ENCODE measurements around the gene HNMT.

The HNMT gene

DNA sequence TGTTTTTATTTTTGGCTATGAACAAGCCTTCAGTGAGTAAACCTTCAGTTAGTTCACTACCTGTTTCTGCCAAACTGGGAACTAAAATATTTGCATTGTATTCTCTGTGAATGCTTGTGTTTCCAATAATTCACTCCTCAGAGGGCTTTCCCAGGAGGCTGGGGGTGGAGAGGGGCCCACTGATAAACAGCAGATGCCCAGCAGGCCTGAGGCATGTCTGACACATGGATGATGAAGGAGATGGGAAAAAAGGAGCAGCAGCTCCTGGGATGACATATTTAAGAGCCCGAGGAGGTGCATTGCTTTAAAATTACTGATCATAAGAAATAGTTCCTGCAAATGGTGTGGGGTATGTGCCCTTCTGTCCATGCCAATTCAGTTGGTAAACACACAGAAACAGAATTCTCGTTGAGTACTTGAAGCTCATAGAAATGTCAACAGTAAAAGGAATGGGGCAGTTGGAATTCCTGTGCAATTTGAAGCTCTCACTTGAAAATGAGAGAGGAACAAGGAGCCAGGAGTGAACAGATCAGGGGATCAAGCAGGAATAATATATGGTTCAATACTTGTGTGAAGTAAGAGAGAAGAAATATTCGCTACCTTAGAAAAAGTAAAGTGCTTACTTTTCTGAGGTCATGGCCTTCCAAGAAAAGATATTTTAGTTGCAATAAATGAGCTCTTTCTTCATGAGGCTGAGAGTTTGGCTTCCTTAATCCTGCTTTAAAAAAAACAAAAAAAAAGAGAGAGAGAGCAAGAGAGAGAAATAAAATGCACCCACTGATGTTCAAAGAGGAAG is 22.0 kb upstream of the HNMT start:
- no peaks in the 10 kb centered on the region for H3K27me3 ChIP-seq (ENCODE audit: insufficient read depth, low read length, poor library complexity)
- H3K9me3 ChIP-seq (ENCODE audit: insufficient read depth, low read length, severe bottlenecking) = no peaks in the 10 kb centered on the region
- no peaks in the 10 kb centered on the region for H4K20me1 ChIP-seq (ENCODE audit: insufficient read depth, low read length)
- no peak overlapping the region for H3K4me3 ChIP-seq (ENCODE audit: low read depth in 1 of 2, low read length in 2 of 2)
- H3K9ac ChIP-seq (ENCODE audit: low read depth, low read length) = no peak overlapping the region
- no peak overlapping the region for H3K27ac ChIP-seq (ENCODE audit: low read length)
- ATAC-seq (ENCODE audit: insufficient read depth, low read depth) (no peak), DNase-seq (no peak)
- TF ChIP-seq, protein P1, sequence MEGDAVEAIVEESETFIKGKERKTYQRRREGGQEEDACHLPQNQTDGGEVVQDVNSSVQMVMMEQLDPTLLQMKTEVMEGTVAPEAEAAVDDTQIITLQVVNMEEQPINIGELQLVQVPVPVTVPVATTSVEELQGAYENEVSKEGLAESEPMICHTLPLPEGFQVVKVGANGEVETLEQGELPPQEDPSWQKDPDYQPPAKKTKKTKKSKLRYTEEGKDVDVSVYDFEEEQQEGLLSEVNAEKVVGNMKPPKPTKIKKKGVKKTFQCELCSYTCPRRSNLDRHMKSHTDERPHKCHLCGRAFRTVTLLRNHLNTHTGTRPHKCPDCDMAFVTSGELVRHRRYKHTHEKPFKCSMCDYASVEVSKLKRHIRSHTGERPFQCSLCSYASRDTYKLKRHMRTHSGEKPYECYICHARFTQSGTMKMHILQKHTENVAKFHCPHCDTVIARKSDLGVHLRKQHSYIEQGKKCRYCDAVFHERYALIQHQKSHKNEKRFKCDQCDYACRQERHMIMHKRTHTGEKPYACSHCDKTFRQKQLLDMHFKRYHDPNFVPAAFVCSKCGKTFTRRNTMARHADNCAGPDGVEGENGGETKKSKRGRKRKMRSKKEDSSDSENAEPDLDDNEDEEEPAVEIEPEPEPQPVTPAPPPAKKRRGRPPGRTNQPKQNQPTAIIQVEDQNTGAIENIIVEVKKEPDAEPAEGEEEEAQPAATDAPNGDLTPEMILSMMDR (IDR thresholded peaks at IDR 0.05; ENCODE audit: borderline replicate concordance, extremely low read depth, low read length, poor library complexity, severe bottlenecking) = no peak
- TF ChIP-seq EZH2 (IDR thresholded peaks at IDR 0.05; ENCODE audit: borderline replicate concordance, low read depth, low read length, severe bottlenecking) = no peak
- H3K4me1 ChIP-seq (ENCODE audit: insufficient read depth, low read length) = no peaks in the 10 kb centered on the region
- H3K4me2 ChIP-seq (ENCODE audit: insufficient read depth, low read length) = no peak overlapping the region
- no peaks in the 10 kb centered on the region for H3K79me2 ChIP-seq (ENCODE audit: insufficient read depth, low read length)
- H2AFZ ChIP-seq (ENCODE audit: low read depth, low read length) = no peak overlapping the region
- no peaks in the 10 kb centered on the region for H3K36me3 ChIP-seq (ENCODE audit: insufficient read depth, low read length)

GRCh38 chr2:137942833-137943677 is 21.2 kb upstream of the HNMT start:
- no peak for ATAC-seq (ENCODE audit: insufficient read depth, low read depth)
- Histone ChIP-seq H3K9ac (ENCODE audit: low read depth, low read length) (no peak overlapping the region), H4K20me1 (ENCODE audit: insufficient read depth, low read length) (no peaks in the 10 kb centered on the region), H3K9me3 (ENCODE audit: insufficient read depth, low read length, severe bottlenecking) (no peaks in the 10 kb centered on the region), H3K27me3 (ENCODE audit: insufficient read depth, low read length, poor library complexity) (no peaks in the 10 kb centered on the region), H3K79me2 (ENCODE audit: insufficient read depth, low read length) (no peaks in the 10 kb centered on the region), H3K4me2 (ENCODE audit: insufficient read depth, low read length) (no peak overlapping the region), H3K4me3 (ENCODE audit: low read depth in 1 of 2, low read length in 2 of 2) (no peak overlapping the region), H3K36me3 (ENCODE audit: insufficient read depth, low read length) (no peaks in the 10 kb centered on the region), H2AFZ (ENCODE audit: low read depth, low read length) (no peak overlapping the region), H3K27ac (ENCODE audit: low read length) (no peak overlapping the region), H3K4me1 (ENCODE audit: insufficient read depth, low read length) (no peaks in the 10 kb centered on the region)
- TF ChIP-seq, protein P1 (IDR thresholded peaks at IDR 0.05; ENCODE audit: borderline replicate concordance, extremely low read depth, low read length, poor library complexity, severe bottlenecking) = no peak
- no peak for TF ChIP-seq EZH2 (IDR thresholded peaks at IDR 0.05; ENCODE audit: borderline replicate concordance, low read depth, low read length, severe bottlenecking)
- DNase-seq = no peak

DNA sequence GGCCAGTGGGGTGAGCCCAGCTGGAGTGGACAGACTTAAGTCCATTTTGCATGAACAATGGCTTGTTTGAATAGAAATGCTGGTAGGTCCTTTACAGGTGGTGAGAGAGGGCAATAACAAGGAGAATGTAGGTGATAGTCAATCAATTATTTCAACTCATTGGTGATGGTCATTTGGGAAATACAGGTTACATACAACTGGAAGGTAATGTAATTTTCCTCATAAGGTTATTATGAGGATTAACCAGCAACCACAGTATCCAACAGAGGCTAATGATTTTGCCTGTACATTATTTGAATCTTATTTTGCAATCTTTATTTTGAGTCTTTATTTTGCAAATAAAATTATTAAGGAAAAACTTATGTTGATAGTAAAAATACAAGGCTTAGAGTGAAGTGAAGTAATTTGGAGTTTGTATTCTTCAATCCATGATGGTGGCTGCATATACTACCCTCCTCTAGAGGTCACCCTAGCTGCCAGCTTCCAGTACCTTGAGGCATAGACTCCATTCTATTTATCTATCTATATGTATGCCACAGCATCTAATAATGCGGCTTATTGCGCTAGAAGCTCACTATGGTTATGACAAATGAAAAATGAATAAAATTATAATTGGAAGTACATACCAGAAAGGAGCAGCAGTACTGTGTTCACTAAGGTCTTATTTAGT is 20.5 kb upstream of the HNMT start:
- H3K4me2 ChIP-seq (ENCODE audit: insufficient read depth, low read length) = no peak overlapping the region
- H4K20me1 ChIP-seq (ENCODE audit: insufficient read depth, low read length) = no peaks in the 10 kb centered on the region
- TF ChIP-seq EZH2 (IDR thresholded peaks at IDR 0.05; ENCODE audit: borderline replicate concordance, low read depth, low read length, severe bottlenecking) = no peak
- TF ChIP-seq, protein P1 (IDR thresholded peaks at IDR 0.05; ENCODE audit: borderline replicate concordance, extremely low read depth, low read length, poor library complexity, severe bottlenecking) = no peak
- DNase-seq (no peak), ATAC-seq (ENCODE audit: insufficient read depth, low read depth) (no peak)
- H3K36me3 ChIP-seq (ENCODE audit: insufficient read depth, low read length) = no peaks in the 10 kb centered on the region
- H3K27me3 ChIP-seq (ENCODE audit: insufficient read depth, low read length, poor library complexity) = no peaks in the 10 kb centered on the region
- no peaks in the 10 kb centered on the region for H3K79me2 ChIP-seq (ENCODE audit: insufficient read depth, low read length)
- H3K4me3 ChIP-seq (ENCODE audit: low read depth in 1 of 2, low read length in 2 of 2) = no peak overlapping the region
- H3K9ac ChIP-seq (ENCODE audit: low read depth, low read length) = no peak overlapping the region
- H3K27ac ChIP-seq (ENCODE audit: low read length) = no peak overlapping the region
- H3K9me3 ChIP-seq (ENCODE audit: insufficient read depth, low read length, severe bottlenecking) = no peaks in the 10 kb centered on the region
- no peak overlapping the region for H2AFZ ChIP-seq (ENCODE audit: low read depth, low read length)
- no peaks in the 10 kb centered on the region for H3K4me1 ChIP-seq (ENCODE audit: insufficient read depth, low read length)

Data from DND-41 (cell line).